Adrenal gland (tissue), 5 donors: ENCODE results near the gene LINC01488.

Experiments
- POLR2A ChIP-seq, 2 donors: fragments of 450-650 bp; IDR thresholded peaks; one replicate each; pipeline ENCODE4 v1.6.1; 2017; ENCODE audit warnings: antibody characterized with exemption in 2 of 2, mild to moderate bottlenecking in 2 of 2, moderate library complexity in 1 of 2
- TF ChIP-seq, protein P1 (sequence below), 6 experiments: fragments of 450-650 bp in 4 of 6; fragments of 200-600 bp in 2 of 6; sonication (generic) in 1 of 6; IDR thresholded peaks; 1 replicate in 5 of 6; 2 replicates in 1 of 6; pipeline versions ENCODE4 v1.5.1 to v1.8.0; 2016 to 2021; ENCODE audit warnings: antibody characterized with exemption in 6 of 6, mild to moderate bottlenecking in 2 of 6, moderate library complexity in 1 of 6
- donor health status: DM: no; HTN: no; CAD: no.

DNA sequence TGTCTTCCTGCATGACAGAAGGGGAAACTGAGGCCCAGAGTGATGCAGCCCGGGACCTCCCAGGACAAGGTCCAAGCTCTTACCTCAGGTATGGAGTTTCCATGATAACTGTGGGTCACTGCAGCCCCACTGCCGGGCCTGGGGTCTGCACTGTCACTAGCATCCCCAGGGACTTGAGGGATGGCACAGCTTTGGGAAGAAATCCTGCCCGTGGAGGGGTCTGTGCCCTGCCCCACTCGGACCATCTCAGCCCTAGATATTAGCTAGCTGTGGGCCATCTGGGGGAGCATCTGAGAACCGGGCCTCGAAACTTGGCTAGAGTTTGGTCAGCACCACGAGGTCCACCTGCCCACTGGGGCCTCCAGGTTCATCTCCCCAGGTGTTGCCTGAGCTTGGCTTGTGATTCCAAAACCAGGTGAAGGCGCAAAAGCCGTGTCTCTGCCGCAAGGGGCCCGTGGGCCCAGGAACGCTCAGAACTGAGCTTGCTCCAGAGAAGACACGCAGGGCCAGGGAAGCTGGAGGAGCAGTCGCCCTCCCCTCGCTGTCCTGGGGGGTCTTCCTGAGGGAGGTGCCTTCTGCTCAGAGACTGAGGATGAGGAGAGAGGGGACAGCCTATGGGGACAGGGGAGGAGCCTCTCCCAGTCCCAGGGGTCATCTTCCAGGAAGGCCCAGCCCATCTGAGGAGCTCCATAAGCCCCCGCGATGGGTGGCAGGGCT lies 4.8 kb downstream of the LINC01488 start:
- TF ChIP-seq, protein P1, sequence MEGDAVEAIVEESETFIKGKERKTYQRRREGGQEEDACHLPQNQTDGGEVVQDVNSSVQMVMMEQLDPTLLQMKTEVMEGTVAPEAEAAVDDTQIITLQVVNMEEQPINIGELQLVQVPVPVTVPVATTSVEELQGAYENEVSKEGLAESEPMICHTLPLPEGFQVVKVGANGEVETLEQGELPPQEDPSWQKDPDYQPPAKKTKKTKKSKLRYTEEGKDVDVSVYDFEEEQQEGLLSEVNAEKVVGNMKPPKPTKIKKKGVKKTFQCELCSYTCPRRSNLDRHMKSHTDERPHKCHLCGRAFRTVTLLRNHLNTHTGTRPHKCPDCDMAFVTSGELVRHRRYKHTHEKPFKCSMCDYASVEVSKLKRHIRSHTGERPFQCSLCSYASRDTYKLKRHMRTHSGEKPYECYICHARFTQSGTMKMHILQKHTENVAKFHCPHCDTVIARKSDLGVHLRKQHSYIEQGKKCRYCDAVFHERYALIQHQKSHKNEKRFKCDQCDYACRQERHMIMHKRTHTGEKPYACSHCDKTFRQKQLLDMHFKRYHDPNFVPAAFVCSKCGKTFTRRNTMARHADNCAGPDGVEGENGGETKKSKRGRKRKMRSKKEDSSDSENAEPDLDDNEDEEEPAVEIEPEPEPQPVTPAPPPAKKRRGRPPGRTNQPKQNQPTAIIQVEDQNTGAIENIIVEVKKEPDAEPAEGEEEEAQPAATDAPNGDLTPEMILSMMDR (IDR thresholded peaks at IDR 0.05) = no peak
- no peak for TF ChIP-seq POLR2A (IDR thresholded peaks at IDR 0.05)
